DOHH2 (cell line): ENCODE data around the gene RAPGEF1.

Source experiments
- H3F3A ChIP-seq: fragments of 200-600 bp; sonication (generic), shearing (Covaris generic); 2 replicates; pipeline ENCODE4 v1.6.0; 2016; ENCODE audit warnings: antibody characterized with exemption, mild to moderate bottlenecking; ENCODE audit not compliant: control insufficient read depth, insufficient read depth
- H3K27ac ChIP-seq: fragments of 200-600 bp; sonication (generic); 2 replicates; pipeline ENCODE4 v1.5.1; 2014; ENCODE audit warnings: low read depth, mild to moderate bottlenecking, low read length, moderate library complexity
- H3K27me3 ChIP-seq: fragments of 200-600 bp; sonication (generic); 2 replicates; pipeline ENCODE4 v1.6.1; 2014; ENCODE audit warnings: mild to moderate bottlenecking, low read length, mixed read lengths; ENCODE audit not compliant: control insufficient read depth
- H3K36me3 ChIP-seq: fragments of 200-600 bp; sonication (generic); 2 replicates; pipeline ENCODE4 v1.6.1; 2014; ENCODE audit warnings: mild to moderate bottlenecking, low read length, moderate library complexity, mixed read lengths; ENCODE audit not compliant: control insufficient read depth
- H3K4me1 ChIP-seq: fragments of 200-600 bp; sonication (generic); 2 replicates; pipeline ENCODE4 v1.6.1; 2014; ENCODE audit warnings: mild to moderate bottlenecking, low read length, mixed read lengths; ENCODE audit not compliant: control insufficient read depth
- H3K4me2 ChIP-seq: fragments of 200-600 bp; sonication (generic); 2 replicates; pipeline ENCODE4 v1.6.0; 2014; ENCODE audit warnings: mild to moderate bottlenecking, low read length, moderate library complexity
- H3K4me3 ChIP-seq: fragments of 200-600 bp; sonication (generic); 2 replicates; pipeline ENCODE4 v1.5.1; 2014; ENCODE audit warnings: mild to moderate bottlenecking, low read length, mixed read lengths
- H3K79me2 ChIP-seq: fragments of 200-600 bp; sonication (generic); 2 replicates; pipeline ENCODE4 v1.6.1; 2014; ENCODE audit warnings: mild to moderate bottlenecking, low read length, mixed read lengths; ENCODE audit not compliant: control insufficient read depth
- H3K9me2 ChIP-seq: fragments of 200-600 bp; sonication (generic); replicated peaks from 2 replicates; pipeline ENCODE4 v1.6.1; 2014; ENCODE audit warnings: mild to moderate bottlenecking, low read length, mixed read lengths; ENCODE audit not compliant: control insufficient read depth
- H3K9me3 ChIP-seq: fragments of 200-600 bp; sonication (generic); 2 replicates; pipeline ENCODE4 v1.6.1; 2014; ENCODE audit warnings: antibody characterized with exemption, low read length, mixed read lengths; ENCODE audit not compliant: control insufficient read depth, insufficient read depth
- H4K20me1 ChIP-seq: fragments of 200-600 bp; sonication (generic); 2 replicates; pipeline ENCODE4 v1.6.0; 2014; ENCODE audit warnings: low read depth, mild to moderate bottlenecking, antibody characterized with exemption, low read length, moderate library complexity; ENCODE audit not compliant: control insufficient read depth, insufficient read depth
- EZH2phosphoT487 ChIP-seq: fragments of 200-600 bp; sonication (generic); IDR thresholded peaks from 2 replicates; pipeline ENCODE4 v1.6.1; 2017; ENCODE audit warnings: borderline replicate concordance, mild to moderate bottlenecking, antibody characterized with exemption, low read length, moderate library complexity, mixed read lengths
- TF ChIP-seq, protein P1 (sequence below): fragments of 200-600 bp; sonication (generic); IDR thresholded peaks from one replicate; pipeline ENCODE4 v1.5.1; 2014; ENCODE audit warnings: antibody characterized with exemption, mild to moderate bottlenecking, low read depth, low read length; ENCODE audit not compliant: poor library complexity, severe bottlenecking

The RAPGEF1 gene

GRCh38 chr9:131743096-131743495, 3.2 kb upstream of the RAPGEF1 start:
- H3K27me3 ChIP-seq, result no peaks in the 10 kb centered on the region
- H3K9me2 ChIP-seq, result no peaks in the 10 kb centered on the region
- TF ChIP-seq, protein P1, sequence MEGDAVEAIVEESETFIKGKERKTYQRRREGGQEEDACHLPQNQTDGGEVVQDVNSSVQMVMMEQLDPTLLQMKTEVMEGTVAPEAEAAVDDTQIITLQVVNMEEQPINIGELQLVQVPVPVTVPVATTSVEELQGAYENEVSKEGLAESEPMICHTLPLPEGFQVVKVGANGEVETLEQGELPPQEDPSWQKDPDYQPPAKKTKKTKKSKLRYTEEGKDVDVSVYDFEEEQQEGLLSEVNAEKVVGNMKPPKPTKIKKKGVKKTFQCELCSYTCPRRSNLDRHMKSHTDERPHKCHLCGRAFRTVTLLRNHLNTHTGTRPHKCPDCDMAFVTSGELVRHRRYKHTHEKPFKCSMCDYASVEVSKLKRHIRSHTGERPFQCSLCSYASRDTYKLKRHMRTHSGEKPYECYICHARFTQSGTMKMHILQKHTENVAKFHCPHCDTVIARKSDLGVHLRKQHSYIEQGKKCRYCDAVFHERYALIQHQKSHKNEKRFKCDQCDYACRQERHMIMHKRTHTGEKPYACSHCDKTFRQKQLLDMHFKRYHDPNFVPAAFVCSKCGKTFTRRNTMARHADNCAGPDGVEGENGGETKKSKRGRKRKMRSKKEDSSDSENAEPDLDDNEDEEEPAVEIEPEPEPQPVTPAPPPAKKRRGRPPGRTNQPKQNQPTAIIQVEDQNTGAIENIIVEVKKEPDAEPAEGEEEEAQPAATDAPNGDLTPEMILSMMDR, result no peak
- TF ChIP-seq EZH2phosphoT487, result no peak
- H3K4me2 ChIP-seq, result peak overlapping the region; percentile 68
- peaks cover 64% of the 10 kb centered on the region for H3K4me1 ChIP-seq
- H3K36me3 ChIP-seq, result peaks cover 10% of the 10 kb centered on the region
- H3K4me3 ChIP-seq, result 0 out of 2 replicates have a peak overlapping the region, but pooled peaks have one; percentile 50
- no peaks in the 10 kb centered on the region for H3F3A ChIP-seq
- H3K9me3 ChIP-seq, result no peaks in the 10 kb centered on the region
- peak overlapping the region; percentile 61 for H3K27ac ChIP-seq
- peaks cover 13% of the 10 kb centered on the region for H3K79me2 ChIP-seq
- 0 out of 2 replicates have a peak, but pooled peaks cover 4% of the 10 kb centered on the region for H4K20me1 ChIP-seq

GRCh38 chr9:131740898-131741297, 1.0 kb upstream of the RAPGEF1 start:
- Histone ChIP-seq H3K4me1 (peaks cover 73% of the 10 kb centered on the region), H3K27ac (no peak overlapping the region), H3K27me3 (no peaks in the 10 kb centered on the region), H3K9me2 (no peaks in the 10 kb centered on the region), H4K20me1 (0 out of 2 replicates have a peak, but pooled peaks cover 4% of the 10 kb centered on the region), H3K4me2 (no peak overlapping the region), H3F3A (no peaks in the 10 kb centered on the region), H3K9me3 (no peaks in the 10 kb centered on the region), H3K36me3 (peaks cover 27% of the 10 kb centered on the region), H3K79me2 (peaks cover 35% of the 10 kb centered on the region), H3K4me3 (no peak overlapping the region)
- TF ChIP-seq, protein P1, result no peak
- no peak for TF ChIP-seq EZH2phosphoT487

- Histone ChIP-seq H3K4me1 (peaks cover 80% of the 10 kb centered on the region), H3K4me2 (peak overlapping the region; percentile 77), H3K9me2 (no peaks in the 10 kb centered on the region), H3K36me3 (peaks cover 43% of the 10 kb centered on the region), H3K9me3 (no peaks in the 10 kb centered on the region), H3K27ac (peak overlapping the region; percentile 96), H4K20me1 (0 out of 2 replicates have a peak, but pooled peaks cover 4% of the 10 kb centered on the region), H3K27me3 (no peaks in the 10 kb centered on the region), H3K4me3 (peak overlapping the region; percentile 92), H3F3A (peaks cover 11% of the 10 kb centered on the region), H3K79me2 (peaks cover 50% of the 10 kb centered on the region)
- TF ChIP-seq, protein P1, result no peak
- no peak for TF ChIP-seq EZH2phosphoT487
Observed at GRCh38 chr9:131739133-131739958, 530 bp downstream of the RAPGEF1 start.
